ENCODE measurements around the gene CYS1. TPM values are rescaled to one million over a fixed set of nuclear protein-coding genes. Genes with fewer than 3 reads are reported as not detected.

The CYS1 gene
- total and polyA plus RNA-seq, 2 of the 13 experiments (the other 11 are each of a cell fraction or from before 2014, with no cell fraction given), result 0.04 TPM; not detected in 1

GRCh38 chr2:10119027-10119325 lies 38.8 kb upstream of the CYS1 start (continued):
- no peak for TF ChIP-seq ZNF740 (CRISPR knock-in tag; IDR thresholded peaks at IDR 0.05)
- peak; percentile 87 for TF ChIP-seq NR2F6 (IDR thresholded peaks at IDR 0.05)
- peak; percentile 90 for TF ChIP-seq NR2F6 (CRISPR knock-in tag; IDR thresholded peaks at IDR 0.05)
- no peak for TF ChIP-seq NFIC (IDR thresholded peaks at IDR 0.05; ENCODE audit: low read length)
- no peak for TF ChIP-seq SP2 (CRISPR knock-in tag; IDR thresholded peaks at IDR 0.05)
- TF ChIP-seq RARA (CRISPR knock-in tag; IDR thresholded peaks at IDR 0.05), result peak; percentile 92
- no peak for TF ChIP-seq FOXP1 (IDR thresholded peaks at IDR 0.05)
- peak; percentile 72; the same call in 1 of the 2 replicates for TF ChIP-seq FOXP1 (CRISPR knock-in tag; IDR thresholded peaks at IDR 0.05)
- peak; percentile 29; the same call in 1 of the 2 replicates for TF ChIP-seq MED1 (CRISPR knock-in tag; IDR thresholded peaks at IDR 0.05)
- peak; percentile 53; the same call in 1 of the 2 replicates for TF ChIP-seq TARDBP (CRISPR knock-in tag; IDR thresholded peaks at IDR 0.05)
- peak; percentile 48; the same call in 1 of the 2 replicates for TF ChIP-seq NCOR1 (IDR thresholded peaks at IDR 0.05; ENCODE audit: borderline replicate concordance, low read length)
- TF ChIP-seq MLX (CRISPR knock-in tag; IDR thresholded peaks at IDR 0.05), result 0 out of 2 replicates have a peak, but pooled peaks have one; percentile 15
- no peak for TF ChIP-seq SOX13 (IDR thresholded peaks at IDR 0.05)
- peak in 1 of 2 experiments; percentile 30; a peak in 1 of 4 replicates for TF ChIP-seq SOX13 (CRISPR knock-in tag; conservative IDR thresholded peaks at IDR 0.05 in 1 of 2, IDR thresholded peaks at IDR 0.05 in 1 of 2)
- peak; percentile 63 for TF ChIP-seq BCL6 (CRISPR knock-in tag; IDR thresholded peaks at IDR 0.05)
- TF ChIP-seq ZBTB20 (CRISPR knock-in tag; IDR thresholded peaks at IDR 0.05; ENCODE audit: borderline replicate concordance, low read depth), result no peak
- no peak for TF ChIP-seq HOXA7 (CRISPR knock-in tag; IDR thresholded peaks at IDR 0.05)
- TF ChIP-seq YY1 (IDR thresholded peaks at IDR 0.05; ENCODE audit: insufficient read depth, insufficient replicate concordance, low read depth, low read length), result no peak
- TF ChIP-seq SP1 (IDR thresholded peaks at IDR 0.05), result no peak
- no peak for TF ChIP-seq SP1 (CRISPR knock-in tag; IDR thresholded peaks at IDR 0.05)
- no peak for TF ChIP-seq HNRNPL (IDR thresholded peaks at IDR 0.05; ENCODE audit: low read depth, low read length)
- peak; percentile 59; the same call in 1 of the 2 replicates for TF ChIP-seq RXRA (CRISPR knock-in tag; IDR thresholded peaks at IDR 0.05)
- peak; percentile 39 for TF ChIP-seq SALL1 (CRISPR knock-in tag; IDR thresholded peaks at IDR 0.05)
- TF ChIP-seq, protein P1, sequence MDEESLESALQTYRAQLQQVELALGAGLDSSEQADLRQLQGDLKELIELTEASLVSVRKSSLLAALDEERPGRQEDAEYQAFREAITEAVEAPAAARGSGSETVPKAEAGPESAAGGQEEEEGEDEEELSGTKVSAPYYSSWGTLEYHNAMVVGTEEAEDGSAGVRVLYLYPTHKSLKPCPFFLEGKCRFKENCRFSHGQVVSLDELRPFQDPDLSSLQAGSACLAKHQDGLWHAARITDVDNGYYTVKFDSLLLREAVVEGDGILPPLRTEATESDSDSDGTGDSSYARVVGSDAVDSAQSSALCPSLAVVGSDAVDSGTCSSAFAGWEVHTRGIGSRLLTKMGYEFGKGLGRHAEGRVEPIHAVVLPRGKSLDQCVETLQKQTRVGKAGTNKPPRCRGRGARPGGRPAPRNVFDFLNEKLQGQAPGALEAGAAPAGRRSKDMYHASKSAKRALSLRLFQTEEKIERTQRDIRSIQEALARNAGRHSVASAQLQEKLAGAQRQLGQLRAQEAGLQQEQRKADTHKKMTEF (CRISPR knock-in tag; IDR thresholded peaks at IDR 0.05), result no peak
- TF ChIP-seq CEBPG (CRISPR knock-in tag; IDR thresholded peaks at IDR 0.05), result 0 out of 2 replicates have a peak, but pooled peaks have one; percentile 21
- no peak for TF ChIP-seq GABPA (IDR thresholded peaks at IDR 0.05; ENCODE audit: low read depth, low read length)
- TF ChIP-seq GABPA (CRISPR knock-in tag; IDR thresholded peaks at IDR 0.05; ENCODE audit: low read depth), result peak; percentile 24; the same call in 1 of the 2 replicates
- TF ChIP-seq, protein P2, sequence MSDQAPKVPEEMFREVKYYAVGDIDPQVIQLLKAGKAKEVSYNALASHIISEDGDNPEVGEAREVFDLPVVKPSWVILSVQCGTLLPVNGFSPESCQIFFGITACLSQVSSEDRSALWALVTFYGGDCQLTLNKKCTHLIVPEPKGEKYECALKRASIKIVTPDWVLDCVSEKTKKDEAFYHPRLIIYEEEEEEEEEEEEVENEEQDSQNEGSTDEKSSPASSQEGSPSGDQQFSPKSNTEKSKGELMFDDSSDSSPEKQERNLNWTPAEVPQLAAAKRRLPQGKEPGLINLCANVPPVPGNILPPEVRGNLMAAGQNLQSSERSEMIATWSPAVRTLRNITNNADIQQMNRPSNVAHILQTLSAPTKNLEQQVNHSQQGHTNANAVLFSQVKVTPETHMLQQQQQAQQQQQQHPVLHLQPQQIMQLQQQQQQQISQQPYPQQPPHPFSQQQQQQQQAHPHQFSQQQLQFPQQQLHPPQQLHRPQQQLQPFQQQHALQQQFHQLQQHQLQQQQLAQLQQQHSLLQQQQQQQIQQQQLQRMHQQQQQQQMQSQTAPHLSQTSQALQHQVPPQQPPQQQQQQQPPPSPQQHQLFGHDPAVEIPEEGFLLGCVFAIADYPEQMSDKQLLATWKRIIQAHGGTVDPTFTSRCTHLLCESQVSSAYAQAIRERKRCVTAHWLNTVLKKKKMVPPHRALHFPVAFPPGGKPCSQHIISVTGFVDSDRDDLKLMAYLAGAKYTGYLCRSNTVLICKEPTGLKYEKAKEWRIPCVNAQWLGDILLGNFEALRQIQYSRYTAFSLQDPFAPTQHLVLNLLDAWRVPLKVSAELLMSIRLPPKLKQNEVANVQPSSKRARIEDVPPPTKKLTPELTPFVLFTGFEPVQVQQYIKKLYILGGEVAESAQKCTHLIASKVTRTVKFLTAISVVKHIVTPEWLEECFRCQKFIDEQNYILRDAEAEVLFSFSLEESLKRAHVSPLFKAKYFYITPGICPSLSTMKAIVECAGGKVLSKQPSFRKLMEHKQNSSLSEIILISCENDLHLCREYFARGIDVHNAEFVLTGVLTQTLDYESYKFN (CRISPR knock-in tag; conservative IDR thresholded peaks at IDR 0.05), result peak; percentile 40; the same call in 1 of the 2 replicates
- 0 out of 2 replicates have a peak, but pooled peaks have one; percentile 16 for TF ChIP-seq SRF (IDR thresholded peaks at IDR 0.05; ENCODE audit: low read depth, low read length)
- no peak for TF ChIP-seq FOXA1 (IDR thresholded peaks at IDR 0.05)
- TF ChIP-seq FOXA1 (CRISPR knock-in tag; IDR thresholded peaks at IDR 0.05), result 0 out of 2 replicates have a peak, but pooled peaks have one; percentile 10

Data from HepG2 (cell line).